A204.1 (cell line): Measurements from ENCODE around the gene PTPRD.

Source experiments
- FAIRE-seq: peaks from 2 replicates; lab custom pipeline; 2012; peaks lifted over from hg19 to GRCh38; lab: Jason Lieb, UNC

PTPRD gene

GRCh38 chr9:9286001-9286400, 1326.8 kb downstream of the PTPRD start:
- no peak for FAIRE-seq

DNA sequence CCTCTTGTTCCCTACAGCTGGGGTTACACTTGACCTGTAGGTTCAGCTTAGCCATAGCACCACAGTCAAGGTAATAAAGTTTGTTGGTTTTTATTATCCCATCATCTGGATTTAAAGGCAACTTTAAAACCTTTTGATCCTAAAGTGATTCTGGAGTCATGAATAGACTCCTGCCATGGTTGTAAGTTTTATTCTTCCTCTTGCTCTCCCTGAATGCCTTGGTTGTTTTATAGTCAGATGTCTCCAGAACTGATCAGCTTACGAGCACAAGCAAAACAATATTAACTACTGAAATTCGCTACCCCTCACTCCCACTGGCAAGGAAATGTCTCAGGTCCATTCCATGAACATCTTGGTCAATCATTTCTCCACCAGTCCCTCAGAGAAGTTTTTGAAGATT, 1328.6 kb downstream of the PTPRD start:
- no peak for FAIRE-seq

DNA sequence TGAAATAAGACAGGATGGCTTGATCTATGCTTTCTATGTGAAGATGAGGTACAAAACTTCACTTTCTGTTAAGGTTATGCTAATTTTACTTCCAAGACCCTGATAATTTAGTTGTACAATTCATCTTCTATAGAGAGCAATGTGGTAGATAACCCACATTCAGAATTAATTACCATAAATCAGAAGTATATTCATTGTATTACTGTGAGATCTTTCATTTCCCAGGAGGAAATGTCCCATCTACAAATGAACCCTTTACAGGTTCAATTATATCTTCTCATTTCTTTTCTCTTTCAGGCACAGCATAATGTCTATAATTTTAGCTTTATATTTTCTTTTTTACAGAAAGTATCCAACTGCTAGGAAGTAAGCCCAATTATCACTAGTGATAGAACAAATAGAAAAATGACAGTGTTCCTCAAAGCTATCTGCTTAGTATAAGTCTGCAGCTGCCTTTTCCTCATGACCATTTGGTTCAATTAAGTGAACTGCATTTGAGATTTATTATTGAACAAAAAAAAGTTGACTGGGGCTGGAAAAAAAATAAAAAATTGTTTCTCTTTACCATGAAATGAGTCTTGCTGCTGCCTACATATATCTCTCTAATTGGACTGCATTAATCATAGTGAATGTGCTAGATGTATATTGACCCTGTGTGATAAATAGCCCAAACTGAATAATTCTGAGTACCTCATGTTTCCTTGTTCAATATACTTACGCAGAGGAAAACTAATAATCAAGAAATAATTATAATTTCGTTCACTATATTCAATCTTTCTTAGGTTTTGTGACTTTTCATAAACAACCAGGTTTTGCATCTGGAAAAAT, 1329.4 kb downstream of the PTPRD start:
- no peak for FAIRE-seq

- no peak for FAIRE-seq
Observed at GRCh38 chr9:9275601-9276000, 1337.2 kb downstream of the PTPRD start.

- FAIRE-seq: no peak
Observed at GRCh38 chr9:9257999-9258498, 1354.8 kb downstream of the PTPRD start.

DNA sequence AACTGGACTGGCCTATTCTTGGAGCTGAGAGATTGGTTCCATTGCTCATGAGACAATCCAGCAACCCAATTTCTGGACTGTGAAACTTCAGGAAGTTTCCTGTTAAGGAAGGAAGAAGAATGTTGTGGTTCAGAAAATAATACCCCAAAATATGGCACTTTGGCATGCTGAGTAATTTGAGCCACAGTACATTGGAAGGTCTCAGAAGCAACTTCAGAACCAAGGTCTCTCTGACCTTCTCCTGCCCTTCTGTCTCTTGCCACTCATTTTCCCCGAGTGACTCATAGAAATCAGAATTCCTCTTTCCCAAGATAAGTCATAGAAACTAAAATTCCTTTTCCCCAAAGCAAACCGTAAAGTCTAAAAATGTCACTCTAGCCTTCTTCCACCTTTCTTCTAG, 1366.1 kb downstream of the PTPRD start:
- no peak for FAIRE-seq

- FAIRE-seq: no peak
Observed at GRCh38 chr9:9231946-9232345, 1380.9 kb downstream of the PTPRD start.

DNA sequence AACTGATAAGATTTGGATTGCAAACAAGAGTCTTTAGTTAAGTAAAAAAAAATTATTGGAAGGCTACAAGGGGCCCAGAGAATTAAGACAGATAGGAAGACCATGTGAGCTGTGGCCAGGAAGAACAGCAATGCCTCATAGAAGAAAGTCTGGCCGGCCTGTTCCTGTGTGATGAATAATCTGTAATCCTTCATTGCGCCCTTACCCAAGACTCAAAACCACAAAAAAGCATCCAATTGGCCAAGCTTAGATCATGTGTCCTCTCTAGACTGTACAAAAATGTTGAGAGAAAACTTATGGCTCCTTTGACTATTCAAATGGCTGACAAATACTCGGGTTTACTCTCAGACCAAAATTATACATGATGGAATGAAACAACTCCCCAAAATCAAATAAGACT, 1383.5 kb downstream of the PTPRD start:
- FAIRE-seq: no peak

- FAIRE-seq: no peak
Observed at GRCh38 chr9:9223175-9223574, 1389.6 kb downstream of the PTPRD start.

DNA sequence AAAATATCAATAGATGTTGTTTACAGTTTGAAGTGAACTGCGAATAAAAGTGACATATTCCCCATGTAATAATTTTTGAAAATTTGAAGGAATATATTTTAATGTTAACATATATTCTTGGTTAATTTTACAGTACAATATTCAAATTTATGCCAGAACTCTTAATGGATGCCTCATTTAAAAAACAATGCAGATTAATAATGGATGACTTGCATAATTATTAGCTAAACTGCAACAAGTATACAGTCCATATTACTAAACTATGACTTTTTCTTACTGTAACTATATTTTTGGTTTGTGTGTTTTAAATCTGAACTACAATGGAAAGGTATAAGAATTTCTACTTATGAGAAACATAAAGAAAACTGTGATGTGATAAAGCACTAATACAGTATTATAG, 1390.1 kb downstream of the PTPRD start:
- FAIRE-seq: no peak

DNA sequence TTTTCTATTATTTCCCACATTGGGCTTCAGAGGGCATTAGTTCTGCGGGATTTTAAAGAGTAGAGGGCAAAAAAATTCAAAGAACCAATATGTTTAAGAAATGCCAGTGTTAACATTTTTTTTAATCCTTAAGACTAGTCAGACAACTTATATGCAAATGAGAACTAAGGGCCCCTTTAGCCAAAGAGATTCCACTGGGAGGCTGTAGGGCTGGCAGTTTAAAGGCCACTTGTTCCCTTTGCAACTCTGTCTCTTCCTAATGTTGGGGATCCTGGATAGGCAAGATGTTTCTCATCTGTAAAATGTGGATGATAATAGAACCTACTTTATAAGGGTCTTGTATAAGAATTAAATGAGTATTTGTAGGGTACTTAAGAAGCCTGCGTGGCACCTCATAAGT, 1395.9 kb downstream of the PTPRD start:
- no peak for FAIRE-seq

DNA sequence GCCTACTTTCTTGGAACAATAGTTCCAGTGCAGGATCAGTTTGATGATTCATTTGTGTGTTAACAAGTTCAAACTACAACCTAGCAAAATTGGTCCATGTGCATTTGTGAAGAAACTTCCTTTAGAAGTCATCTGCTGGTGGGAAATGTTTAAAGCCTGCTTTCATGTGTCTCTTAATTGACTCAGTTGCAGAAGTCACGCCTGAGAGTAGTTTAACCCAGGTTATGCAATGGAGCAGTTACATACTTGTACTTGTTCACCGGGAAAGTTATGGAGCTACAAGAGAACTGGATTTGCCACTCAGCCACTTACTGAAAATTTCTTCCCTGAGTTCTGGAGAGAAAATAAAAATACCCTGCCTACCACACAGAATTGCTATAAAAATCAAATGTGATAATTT, 1397.8 kb downstream of the PTPRD start:
- no peak for FAIRE-seq

DNA sequence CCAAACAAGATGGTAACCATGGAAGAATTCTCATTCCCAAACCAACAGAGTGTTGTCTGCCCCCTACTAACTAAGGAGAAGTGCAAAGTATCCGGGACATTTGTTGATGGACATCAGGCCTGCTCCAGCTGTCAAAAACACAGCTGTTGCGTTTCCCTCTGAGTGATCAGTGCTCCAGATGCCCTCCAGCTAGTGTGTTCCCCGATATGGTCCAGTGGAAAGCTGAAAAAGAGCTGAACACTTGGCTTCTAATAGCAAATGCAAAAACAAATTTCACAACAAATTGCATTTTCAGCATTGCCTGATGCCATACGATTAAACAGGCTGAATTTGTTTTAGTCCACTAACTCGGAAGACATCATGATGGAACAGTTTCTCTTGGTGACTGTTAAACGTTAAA, 1398.7 kb downstream of the PTPRD start:
- no peak for FAIRE-seq

- FAIRE-seq: no peak
Observed at GRCh38 chr9:9212963-9213362, 1399.8 kb downstream of the PTPRD start.

GRCh38 chr9:9202276-9202675, 1410.5 kb downstream of the PTPRD start:
- no peak for FAIRE-seq

- no peak for FAIRE-seq
Observed at GRCh38 chr9:9186086-9186485, 1426.7 kb downstream of the PTPRD start.

GRCh38 chr9:9182431-9182830, 1430.4 kb downstream of the PTPRD start:
- FAIRE-seq: no peak

GRCh38 chr9:9177081-9177480, 1435.7 kb downstream of the PTPRD start:
- FAIRE-seq: no peak

DNA sequence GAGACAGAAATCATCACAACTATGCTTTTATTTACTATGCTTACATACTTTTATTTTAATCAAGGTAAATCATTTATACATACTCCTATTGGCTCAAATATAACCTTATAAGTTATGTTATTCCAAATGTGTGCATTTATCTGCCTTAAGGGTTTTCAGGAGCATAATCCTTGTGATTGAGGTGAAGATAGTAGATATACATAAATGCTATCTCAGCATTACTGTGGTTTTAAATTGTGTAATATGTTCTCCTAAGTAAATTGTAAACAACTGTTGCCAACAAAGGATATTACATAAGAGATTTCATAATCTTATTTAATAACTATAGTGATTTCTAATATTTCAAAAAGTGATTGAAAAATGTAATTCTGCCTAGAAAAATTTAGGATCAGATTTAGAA, 1438.4 kb downstream of the PTPRD start:
- peak; percentile 19 for FAIRE-seq

- no peak for FAIRE-seq
Observed at GRCh38 chr9:9173264-9173663, 1439.5 kb downstream of the PTPRD start.

DNA sequence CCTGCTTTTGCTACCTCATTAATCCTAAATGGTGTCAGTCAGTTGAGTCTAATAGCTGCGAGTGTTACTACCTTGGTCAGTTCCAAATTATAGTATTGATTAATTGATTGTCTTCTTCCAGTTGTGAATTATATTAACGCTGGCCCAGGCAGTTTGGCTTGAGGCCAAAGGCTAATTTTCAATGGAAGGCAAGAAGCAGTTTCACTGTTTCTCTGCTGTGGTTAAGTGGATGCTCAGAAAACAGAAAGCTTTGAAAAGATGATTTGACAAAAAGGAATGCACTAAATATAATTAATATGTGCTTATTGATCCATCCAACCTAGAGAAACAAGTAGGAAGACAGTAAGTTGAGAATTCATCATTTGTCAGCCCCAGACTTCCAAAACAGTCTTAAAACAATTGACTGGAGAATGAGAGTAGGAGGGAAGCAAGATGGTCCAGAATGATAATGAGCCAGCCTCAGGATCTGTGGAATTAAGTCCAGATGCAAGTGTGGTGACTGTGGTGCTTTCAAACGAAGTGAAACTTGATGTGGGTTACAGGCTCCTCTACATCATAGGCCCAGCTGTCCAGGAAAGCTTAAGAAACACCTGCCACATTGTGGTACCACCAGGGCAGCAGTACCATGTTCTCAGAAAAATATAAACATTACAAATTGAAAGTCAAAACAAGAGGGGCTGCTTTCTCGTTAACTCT, 1442.2 kb downstream of the PTPRD start:
- FAIRE-seq: no peak

- FAIRE-seq: no peak
Observed at GRCh38 chr9:9142001-9142400, 1470.8 kb downstream of the PTPRD start.

DNA sequence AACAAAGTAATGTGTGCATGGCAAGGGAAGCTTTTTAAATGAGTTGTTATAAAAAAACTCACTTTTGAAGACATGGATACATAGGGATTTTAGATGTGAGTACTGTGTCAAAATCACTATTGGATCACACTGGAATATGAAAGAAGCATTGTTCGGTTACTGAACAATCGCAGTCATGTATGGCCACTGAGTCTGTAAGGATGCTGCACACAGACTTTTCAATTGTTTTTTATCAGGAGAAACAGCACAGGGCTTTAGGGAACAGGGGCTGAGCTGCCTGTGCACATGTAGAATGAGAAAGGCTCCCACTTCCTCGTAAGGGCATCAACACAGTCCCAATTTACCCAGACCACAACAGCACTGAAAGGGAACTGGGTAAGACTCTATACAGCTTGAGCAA, 1479.3 kb downstream of the PTPRD start:
- no peak for FAIRE-seq

GRCh38 chr9:9124616-9125015, 1488.2 kb downstream of the PTPRD start:
- FAIRE-seq: no peak
